Measurements from ENCODE around the gene NR2C2.
A peak's percentile ranks its signal among the peaks of the same experiment; 100 is the strongest.

The NR2C2 gene

DNA sequence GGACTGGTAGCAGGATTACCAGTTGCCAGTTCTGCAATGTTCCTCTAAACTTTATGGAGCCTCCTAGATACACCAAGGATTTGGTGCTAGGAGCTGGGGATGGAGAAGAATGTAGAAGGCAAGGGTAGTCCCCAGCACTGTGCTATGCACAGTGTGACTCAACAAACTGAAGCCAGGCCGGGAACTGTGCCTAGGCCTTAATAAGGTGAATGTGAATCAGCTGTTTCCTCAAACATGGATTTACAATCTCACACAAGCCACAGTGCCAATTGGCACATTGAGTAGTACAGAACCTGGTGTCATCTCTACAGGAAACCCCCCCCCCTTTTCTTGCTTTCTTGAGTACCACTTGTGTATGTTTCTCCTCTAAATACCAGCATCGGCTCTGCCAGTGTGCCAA is 85.3 kb downstream of the NR2C2 start:
- DNase-seq = no peak

DNA sequence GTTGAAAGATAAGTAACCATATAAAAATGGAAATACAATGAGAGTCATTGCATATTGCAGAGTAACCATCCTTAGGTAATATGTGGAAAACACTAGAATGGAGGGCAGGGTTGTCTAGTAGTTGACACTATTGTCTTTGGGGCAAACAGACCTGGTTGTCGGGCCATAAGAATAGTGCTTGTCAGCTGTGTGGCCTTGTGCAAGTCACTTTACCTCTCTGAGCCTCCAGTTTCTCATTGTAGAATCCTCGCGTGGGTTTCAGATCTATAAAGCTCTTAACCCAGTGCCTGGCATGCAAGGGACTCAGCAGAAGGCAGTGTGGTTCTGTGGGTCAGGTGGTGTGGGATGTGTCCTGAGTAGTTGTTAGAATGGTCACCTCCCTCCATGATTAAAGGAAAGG is 85.7 kb downstream of the NR2C2 start:
- DNase-seq = no peak

GRCh38 chr3:15038306-15038705 is 90.9 kb downstream of the NR2C2 start:
- DNase-seq = no peak

GRCh38 chr3:15040844-15041243 is 93.5 kb downstream of the NR2C2 start:
- DNase-seq = no peak

- DNase-seq = no peak
Observed at GRCh38 chr3:15041950-15042349, 94.6 kb downstream of the NR2C2 start.

DNA sequence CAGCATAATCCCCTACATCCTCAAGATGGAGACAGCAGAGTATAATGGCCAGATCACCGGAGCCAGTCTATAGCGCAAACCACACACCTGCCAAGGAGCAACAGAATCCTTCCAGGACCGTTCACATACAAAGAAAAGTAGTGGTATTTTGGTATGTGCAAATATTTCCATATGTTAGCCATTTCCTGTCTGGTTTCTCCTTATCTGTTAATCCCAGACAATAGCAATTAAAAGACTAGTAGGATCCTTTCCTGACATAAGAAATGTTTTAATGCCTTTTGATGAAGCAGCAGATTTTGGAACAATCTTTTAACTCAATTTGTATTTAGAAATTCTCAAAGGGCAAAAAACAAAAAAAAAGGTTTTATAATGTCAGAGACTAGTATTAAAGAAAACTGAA is 95.6 kb downstream of the NR2C2 start:
- no peak for DNase-seq

DNA sequence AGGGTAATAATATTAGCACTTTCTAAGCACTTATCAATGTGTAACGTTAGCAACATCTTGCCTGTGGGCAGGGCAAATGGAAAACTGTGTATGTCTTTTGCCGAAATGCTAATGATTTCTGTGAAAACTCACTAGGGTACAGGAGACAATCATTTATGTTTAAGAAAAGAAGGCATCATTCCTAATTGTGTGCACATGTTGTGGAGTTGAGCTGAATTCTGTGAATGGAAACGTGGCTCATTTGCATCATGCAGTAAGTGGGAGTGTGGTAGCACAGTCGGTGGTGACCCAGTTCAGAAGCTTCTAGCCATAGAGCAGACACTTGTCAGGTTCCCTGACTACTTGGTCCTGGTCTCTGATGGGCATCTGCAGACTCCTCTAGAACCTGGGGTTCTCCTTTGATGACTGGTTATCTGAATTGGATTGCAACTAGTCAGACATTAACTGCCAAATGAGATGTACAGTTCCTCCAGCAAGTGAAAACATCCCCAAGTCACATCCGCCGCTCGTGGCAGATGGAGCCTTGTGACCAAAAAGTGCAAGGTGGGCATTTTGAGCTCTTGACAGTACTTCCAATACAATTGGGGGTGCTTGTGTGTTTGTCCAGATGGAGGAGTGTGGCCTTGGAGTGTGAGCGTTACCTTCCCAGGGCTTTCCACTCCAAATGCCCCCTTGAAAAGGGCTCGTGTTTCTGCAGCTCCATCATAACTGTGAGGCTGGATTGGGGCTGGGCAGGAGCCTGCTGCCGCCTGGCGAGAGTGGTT is 96.2 kb downstream of the NR2C2 start:
- no peak for DNase-seq

DNA sequence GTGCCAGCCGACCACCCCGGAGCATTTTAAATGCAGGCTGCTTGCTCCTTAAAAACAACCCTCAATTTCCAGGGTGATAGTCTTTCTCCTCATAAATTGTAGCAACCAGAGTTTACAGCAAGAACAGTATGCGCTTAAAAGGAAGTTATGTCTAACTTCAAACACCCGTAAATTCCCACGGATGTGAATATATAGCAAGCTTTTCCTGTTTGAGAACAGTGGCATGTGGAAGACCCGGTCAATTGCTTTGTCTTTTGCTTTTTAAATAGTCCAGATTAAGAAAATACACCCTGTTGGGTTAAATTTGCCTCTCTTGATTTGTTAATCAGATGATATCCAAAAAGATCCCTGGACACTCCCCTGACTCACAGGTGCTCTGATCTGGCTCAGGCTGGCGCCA is 96.9 kb downstream of the NR2C2 start:
- DNase-seq = no peak

DNA sequence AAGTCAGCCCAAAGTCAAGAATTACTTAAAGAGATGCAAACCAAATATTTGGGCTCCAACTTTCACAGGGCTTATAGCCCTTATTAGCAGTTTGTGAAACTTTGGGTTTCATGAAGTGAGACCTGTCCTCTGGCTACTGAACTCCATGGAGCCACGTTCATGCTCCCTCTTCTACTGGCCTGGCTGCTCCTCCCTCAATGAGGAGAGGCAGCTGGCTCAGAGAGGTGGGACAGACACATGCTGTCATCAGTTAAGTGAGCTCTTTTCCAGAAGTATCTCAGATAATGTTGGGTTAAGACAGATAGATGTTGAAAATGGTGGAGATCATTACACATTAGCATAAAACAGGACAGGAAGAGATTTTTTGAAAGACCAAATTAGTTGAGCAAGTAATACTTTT is 98.3 kb downstream of the NR2C2 start:
- no peak for DNase-seq

GRCh38 chr3:15049584-15049983 is 102.2 kb downstream of the NR2C2 start:
- no peak for DNase-seq

DNA sequence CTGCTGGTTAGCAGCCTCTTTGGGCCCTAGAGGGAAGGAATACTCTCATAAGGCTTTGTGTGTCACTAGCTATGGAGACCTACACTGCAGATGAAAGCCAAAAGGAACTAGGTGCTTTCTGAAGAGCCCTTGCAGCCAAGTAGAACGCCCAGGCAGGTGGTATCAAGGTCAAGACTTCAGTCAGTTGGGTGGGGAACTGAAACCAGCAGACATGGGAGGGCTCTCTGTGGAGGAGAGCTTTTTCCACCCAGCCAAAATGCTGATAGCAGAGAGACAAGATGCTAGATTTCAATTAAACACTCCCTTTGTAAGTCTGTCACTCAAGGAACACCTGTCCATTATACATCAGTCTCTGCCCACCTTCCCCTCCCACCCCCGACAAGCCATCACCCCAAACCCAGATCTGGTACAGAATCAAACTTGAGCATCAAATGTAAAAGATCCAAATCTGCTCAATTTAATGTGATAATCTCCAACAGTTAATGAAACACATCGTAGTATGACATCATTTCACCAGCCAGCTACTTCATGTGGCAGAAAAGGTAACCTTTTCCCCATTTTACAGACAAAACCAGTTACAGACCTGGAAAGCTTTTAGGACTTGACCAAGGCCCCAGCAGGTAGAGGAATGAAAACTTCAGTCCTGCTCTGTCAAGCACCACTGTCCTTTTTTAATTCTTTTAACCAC is 103.2 kb downstream of the NR2C2 start:
- DNase-seq = no peak

- DNase-seq = no peak
Observed at GRCh38 chr3:15051531-15051930, 104.1 kb downstream of the NR2C2 start.

DNA sequence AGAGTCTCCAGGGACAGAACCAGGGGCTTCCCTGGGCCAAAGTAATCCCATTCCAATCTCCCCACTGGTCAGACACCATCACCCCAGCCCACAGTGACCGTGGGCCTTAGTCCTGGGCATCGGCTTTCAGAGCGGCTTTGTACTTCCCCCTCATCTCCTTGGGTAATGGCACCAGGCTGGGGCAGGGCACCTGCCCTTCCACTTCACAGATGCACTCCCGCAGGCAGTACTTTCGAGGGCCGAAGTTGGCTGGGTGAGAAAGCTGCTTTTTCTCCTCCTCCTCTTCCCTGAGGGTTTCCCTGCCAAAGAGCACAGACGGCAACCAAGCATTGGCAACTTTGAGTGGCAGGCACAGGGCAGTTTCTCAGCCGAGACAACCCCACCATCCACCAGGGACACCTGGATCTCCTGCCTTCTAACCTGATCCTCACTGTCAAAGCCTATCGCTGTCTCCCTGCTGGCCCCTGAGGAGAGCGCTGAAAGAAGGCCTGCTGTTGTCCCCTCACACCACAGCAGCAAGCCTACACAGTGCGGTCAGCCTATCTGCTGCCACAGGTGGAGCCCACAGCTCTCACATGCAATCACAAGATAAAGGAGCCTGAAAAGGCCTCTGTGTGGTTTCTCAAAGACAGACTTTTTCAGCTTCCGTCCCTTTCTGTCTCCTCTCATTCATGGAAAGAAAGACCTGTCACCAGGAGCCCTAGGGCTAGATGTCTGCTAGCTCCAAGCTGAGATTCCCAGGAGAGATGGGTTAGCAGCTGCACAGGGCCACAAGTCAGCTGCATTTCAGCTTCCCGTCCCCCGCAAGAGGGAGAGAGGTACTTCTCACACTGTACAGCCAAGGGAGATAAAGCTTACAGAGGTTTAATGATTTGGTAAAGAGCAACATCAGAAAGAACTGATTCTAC is 105.2 kb downstream of the NR2C2 start:
- DNase-seq = no peak

GRCh38 chr3:15053541-15053940 is 106.2 kb downstream of the NR2C2 start:
- DNase-seq = no peak

GRCh38 chr3:15055019-15055557 is 107.7 kb downstream of the NR2C2 start:
- DNase-seq = no peak

GRCh38 chr3:15056676-15057404 is 109.5 kb downstream of the NR2C2 start:
- no peak for DNase-seq

GRCh38 chr3:15060029-15060428 is 112.6 kb downstream of the NR2C2 start:
- no peak for DNase-seq

GRCh38 chr3:15063238-15063637 is 115.9 kb downstream of the NR2C2 start:
- no peak for DNase-seq

DNA sequence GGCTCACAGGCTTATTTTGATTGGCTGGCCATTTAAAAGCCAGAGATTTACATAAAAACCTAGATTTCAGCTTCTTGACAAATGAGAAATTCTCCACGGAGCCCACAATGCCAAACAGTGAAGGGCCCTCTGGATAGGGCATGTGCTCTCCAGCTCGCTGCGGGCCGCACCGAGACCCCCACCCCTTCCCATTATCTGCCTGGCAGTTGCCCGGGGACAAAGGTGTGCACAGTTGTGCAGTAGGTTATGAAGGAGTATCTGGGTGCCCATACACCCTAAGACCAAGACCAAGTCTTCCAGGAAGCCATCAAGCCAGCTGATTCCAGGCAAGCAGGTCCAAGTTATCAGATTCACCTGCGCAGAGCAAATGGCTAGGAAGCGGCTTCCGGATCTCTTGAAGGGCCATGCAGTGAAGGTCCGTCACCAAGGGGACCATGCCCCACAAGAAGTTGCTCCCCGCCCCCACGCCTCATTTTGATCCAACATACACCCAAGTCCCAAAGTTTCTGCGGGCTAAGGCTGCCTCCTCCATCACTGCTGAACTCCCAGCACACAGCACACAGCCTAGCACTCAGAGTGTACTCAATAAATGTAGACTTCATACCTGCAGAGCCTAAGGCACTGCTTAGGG is 116.4 kb downstream of the NR2C2 start:
- no peak for DNase-seq

DNA sequence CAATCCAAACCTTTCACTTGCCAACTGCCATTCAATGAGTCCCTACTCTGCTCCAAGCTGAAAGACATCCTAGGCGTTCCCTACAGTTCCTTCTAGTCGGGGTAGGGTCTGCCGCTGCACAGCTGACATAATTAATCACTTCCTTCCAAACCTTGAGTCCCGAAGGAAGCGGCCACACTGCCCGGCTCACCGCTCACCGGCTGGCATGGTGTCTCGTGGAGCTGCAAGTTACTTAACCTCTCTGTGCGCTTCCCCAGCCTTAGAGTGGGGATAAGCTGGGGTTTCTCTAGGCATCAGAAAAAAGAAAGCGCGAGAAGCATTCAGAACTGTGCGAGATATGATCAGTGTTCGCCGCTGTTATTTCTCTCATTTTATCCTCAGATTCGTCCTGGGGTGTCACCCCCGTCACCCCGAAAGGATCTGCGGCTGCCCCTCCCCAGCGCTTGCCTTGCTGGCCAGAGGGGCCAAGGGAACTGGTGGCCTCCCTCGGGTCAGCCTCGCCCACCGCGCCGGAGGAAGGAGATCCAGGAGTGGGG is 117.0 kb downstream of the NR2C2 start:
- DNase-seq = no peak

DNA sequence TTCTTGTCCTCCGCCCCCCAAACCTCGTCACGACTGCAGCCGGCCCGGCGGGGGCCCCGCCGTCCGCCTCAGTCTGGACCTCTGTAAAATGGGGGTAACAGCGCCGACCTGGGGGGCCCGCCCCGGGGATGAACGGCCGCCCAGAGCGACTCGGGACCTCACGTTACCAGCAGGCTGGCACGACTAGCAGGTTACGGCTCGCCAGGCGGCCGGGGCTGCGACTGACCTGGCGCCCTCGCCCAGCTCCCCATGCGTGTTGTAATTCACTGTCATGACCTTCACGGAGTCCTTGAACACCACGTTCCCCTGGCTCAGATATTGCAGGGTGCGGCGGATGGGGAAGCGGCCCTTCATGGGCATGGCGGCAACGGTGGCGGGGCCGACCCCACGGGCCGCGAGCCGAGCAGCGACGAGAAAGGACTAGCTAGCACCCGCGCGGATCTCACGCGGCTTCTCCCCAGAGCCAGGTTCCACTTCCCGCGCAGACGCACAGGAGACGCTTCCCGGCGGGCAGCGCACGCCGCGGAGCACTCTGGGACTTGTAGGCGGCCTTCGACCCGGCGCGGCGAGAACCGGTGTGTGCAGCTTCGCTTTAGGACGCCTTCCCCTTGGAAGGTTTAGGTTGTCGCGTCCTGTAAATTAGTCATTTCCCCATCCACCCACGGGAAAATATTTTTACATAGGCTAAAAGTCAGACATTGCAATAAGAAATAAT is 117.6 kb downstream of the NR2C2 start, which contains the start of gene MRPS25:
MRPS25 (minus strand) TSS at position 481 of the 715 bp plus-strand sequence; CDS start at position 360, 121 bp downstream.
- peak; percentile 42 for DNase-seq

All from NCI-H1694 (cell line).